NCI-H774 (cell line): ENCODE data around the gene DHX36.

ENCODE experiments used
- DNase-seq: peaks from one replicate; lab custom pipeline; 2025; lab: John Stamatoyannopoulos, UW

Gene DHX36, protein sequence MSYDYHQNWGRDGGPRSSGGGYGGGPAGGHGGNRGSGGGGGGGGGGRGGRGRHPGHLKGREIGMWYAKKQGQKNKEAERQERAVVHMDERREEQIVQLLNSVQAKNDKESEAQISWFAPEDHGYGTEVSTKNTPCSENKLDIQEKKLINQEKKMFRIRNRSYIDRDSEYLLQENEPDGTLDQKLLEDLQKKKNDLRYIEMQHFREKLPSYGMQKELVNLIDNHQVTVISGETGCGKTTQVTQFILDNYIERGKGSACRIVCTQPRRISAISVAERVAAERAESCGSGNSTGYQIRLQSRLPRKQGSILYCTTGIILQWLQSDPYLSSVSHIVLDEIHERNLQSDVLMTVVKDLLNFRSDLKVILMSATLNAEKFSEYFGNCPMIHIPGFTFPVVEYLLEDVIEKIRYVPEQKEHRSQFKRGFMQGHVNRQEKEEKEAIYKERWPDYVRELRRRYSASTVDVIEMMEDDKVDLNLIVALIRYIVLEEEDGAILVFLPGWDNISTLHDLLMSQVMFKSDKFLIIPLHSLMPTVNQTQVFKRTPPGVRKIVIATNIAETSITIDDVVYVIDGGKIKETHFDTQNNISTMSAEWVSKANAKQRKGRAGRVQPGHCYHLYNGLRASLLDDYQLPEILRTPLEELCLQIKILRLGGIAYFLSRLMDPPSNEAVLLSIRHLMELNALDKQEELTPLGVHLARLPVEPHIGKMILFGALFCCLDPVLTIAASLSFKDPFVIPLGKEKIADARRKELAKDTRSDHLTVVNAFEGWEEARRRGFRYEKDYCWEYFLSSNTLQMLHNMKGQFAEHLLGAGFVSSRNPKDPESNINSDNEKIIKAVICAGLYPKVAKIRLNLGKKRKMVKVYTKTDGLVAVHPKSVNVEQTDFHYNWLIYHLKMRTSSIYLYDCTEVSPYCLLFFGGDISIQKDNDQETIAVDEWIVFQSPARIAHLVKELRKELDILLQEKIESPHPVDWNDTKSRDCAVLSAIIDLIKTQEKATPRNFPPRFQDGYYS

DNA sequence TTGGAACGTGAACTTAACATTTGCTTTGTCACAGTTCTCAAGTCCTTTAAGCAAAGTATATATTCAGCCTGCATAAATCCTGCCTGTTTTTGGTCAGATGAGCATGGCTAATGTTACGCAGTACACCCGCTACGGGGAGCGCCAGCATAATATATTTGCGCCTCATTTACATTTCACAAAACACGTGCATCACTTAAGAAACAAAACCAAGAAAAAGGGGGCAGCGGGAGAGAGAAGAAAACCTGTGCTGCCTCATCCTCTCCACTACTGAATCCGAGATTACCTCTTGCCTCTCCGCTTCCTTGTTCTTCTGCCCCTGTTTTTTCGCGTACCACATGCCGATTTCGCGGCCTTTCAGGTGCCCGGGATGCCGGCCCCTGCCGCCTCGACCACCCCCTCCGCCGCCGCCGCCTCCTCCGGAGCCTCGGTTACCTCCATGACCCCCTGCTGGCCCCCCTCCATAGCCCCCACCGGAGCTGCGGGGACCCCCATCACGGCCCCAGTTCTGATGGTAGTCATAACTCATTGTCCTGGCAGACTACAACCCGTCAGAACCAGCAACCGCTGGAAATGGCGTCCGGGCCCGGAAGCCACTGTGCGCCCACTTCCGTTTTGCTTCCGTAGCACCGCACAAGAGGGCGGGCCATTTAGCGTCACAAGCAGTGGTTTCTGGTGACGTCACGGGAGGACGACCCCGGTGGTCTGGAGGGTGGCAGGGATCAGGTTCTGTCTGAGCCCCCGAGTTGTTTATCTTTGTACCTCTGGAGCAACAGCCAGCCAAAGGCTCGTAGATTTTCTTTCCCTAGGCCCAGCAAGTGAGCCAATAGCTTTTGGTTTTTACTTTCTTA, at the start of gene DHX36:
DHX36 (minus strand) TSS at position 597 of the 848 bp plus-strand sequence; CDS start at position 526, 71 bp downstream.
- DNase-seq: peak; percentile 95

GRCh38 chr3:154367221-154367620, 42.9 kb upstream of the DHX36 start:
- DNase-seq: no peak

- DNase-seq: no peak
Measured at GRCh38 chr3:154364849-154365248, 40.6 kb upstream of the DHX36 start.

- no peak for DNase-seq
Measured at GRCh38 chr3:154361099-154361498, 36.8 kb upstream of the DHX36 start.

GRCh38 chr3:154356009-154356408, 31.7 kb upstream of the DHX36 start:
- no peak for DNase-seq

DNA sequence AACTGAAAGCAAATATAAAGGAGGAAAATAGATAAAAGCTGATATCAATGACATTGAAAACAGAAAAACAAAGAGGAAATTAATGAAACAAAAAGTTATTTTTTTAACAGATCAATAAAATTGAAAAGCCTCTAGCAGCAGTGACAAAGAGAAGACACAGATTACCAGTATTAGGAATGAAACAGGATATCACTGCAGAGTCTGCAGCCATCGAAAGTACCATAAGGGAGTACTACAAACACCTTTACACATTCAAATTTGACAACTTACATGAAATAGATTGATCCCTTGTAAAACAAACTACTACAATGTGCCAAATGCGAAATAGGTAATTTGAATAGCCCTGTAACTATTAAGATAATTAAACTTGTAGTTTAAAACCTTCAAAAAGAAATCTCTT, 24.9 kb upstream of the DHX36 start:
- DNase-seq: no peak

- no peak for DNase-seq
Measured at GRCh38 chr3:154345422-154346122, 21.3 kb upstream of the DHX36 start.

- no peak for DNase-seq
Measured at GRCh38 chr3:154338570-154338969, 14.3 kb upstream of the DHX36 start.

GRCh38 chr3:154338008-154338407, 13.7 kb upstream of the DHX36 start:
- DNase-seq: no peak

GRCh38 chr3:154334973-154335420, 10.7 kb upstream of the DHX36 start:
- peak; percentile 12 for DNase-seq

GRCh38 chr3:154327871-154328270, 3.6 kb upstream of the DHX36 start:
- DNase-seq: no peak

- no peak for DNase-seq
Measured at GRCh38 chr3:154324919-154325318, 632 bp upstream of the DHX36 start.

- DNase-seq: no peak
Measured at GRCh38 chr3:154316974-154317767, 7.1 kb downstream of the DHX36 start.

DNA sequence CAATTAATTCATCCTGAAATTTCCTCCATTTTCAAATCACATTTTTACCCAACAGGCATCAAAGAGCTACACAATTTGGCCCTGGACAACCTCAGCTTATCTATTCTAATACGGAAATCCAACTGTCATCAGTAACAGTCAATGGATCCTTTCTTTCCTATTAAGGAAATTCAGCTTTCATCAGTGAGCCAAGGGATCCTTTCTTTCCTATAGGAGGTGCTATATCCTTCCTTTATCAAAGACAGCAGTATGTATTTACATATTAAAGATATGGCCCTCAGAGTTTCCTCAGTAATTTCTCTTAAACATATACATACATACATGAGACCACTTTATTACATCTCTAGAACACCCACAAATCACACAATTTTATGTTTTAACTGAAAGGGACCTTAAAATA, 10.1 kb downstream of the DHX36 start:
- no peak for DNase-seq

- no peak for DNase-seq
Measured at GRCh38 chr3:154310840-154311239, 13.4 kb downstream of the DHX36 start.

DNA sequence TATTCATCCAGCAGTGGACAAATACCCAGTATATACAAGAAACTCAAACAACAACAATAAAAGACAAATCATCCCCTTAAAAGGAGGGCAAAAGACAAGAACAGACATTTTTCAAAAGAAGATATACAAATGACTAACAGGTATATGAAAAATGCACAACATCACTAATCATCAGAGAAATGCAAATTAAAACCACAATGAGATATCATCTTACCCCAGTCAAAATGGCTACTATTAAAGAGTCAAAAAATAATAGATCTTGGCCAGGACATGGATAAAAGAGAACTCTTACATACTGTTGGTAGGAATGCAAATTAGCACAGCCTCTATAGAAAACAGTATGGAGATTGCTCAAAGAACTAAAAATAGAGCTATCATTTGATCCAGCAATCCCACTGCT, 16.9 kb downstream of the DHX36 start:
- no peak for DNase-seq

- no peak for DNase-seq
Measured at GRCh38 chr3:154304936-154305335, 19.4 kb downstream of the DHX36 start.

- DNase-seq: no peak
Measured at GRCh38 chr3:154304116-154304786, 20.0 kb downstream of the DHX36 start.

DNA sequence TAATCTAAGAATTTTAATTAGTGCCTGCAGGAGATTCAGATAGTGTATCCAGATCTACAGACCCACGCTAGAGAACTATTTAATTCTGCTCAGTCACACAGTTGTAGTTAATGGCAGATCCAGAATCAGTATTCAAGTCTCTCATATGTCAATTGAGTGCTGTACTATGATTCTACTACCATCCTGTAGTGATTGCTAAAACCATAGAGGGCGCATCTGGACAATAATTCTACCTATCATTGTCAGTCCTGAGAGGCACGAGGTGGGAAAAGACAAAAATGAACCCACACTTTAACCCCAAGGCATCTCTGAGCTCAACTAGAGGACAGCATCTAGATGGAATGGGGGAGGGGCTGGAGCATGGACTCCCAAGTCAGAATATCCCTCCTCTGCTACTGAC, 22.7 kb downstream of the DHX36 start:
- no peak for DNase-seq

DNA sequence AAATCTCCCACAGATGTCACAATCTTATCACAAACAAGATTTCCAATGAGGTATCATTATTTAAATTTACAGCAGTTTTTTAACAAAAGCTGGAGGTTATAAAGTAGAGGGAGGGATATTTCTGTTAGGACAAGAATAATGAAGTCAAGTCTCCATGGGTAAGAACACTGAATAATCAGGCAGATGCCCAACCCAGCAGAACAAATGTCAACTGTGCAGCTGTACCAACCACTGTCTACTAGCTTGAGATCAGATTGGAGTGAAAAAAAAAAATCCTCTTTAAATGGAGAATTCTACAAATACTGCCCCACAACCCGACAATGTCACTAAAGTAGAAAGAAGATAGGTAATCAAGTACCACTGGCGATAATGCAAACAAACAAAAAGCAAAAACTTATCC, 30.3 kb downstream of the DHX36 start:
- DNase-seq: no peak
